ENCODE results near the gene MST1.

Gene MST1

GRCh38 chr3:49654955-49655556 is 34.2 kb downstream of the MST1 start:
- DNase-seq: no peak

DNA sequence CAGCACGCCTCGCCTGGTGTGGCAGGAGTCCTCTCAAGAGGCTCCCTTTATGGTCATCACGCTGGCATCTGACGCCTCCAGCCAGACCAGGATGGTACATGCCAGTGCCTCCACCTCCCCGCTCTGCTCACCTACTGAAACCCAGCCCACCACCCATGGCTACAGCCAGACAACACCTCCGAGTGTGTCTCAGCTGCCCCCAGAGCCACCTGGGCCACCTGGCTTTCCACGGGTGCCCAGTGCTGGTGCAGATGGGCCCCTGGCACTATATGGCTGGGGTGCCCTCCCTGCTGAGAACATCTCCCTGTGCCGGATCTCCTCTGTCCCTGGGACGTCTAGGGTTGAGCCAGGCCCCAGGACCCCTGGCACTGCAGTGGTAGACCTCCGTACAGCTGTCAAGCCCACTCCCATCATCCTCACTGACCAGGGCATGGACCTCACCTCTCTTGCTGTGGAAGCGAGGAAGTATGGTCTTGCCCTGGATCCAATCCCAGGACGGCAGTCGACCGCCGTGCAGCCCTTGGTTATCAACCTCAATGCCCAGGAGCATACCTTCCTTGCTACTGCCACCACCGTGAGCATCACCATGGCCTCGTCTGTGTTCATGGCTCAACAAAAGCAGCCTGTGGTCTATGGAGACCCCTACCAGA is 35.0 kb downstream of the MST1 start:
- DNase-seq: no peak

- DNase-seq: no peak
These were observed 35.7 kb downstream of the MST1 start for GRCh38 chr3:49653621-49654020.

DNA sequence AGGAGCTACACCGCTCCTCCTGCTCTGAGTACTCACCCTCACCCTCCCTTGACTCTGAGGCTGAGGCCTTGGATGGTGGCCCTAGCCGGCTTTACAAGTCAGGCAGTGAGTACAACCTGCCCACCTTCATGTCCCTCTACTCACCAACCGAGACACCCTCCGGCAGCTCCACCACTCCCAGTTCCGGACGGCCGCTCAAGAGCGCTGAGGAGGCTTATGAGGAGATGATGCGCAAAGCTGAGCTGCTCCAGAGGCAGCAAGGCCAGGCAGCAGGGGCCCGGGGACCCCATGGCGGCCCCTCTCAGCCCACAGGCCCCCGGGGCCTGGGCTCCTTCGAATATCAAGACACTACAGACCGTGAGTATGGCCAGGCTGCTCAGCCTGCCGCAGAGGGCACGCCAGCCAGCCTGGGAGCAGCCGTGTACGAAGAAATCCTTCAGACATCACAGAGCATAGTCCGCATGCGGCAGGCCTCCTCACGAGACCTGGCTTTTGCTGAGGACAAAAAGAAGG is 36.3 kb downstream of the MST1 start:
- DNase-seq: no peak

DNA sequence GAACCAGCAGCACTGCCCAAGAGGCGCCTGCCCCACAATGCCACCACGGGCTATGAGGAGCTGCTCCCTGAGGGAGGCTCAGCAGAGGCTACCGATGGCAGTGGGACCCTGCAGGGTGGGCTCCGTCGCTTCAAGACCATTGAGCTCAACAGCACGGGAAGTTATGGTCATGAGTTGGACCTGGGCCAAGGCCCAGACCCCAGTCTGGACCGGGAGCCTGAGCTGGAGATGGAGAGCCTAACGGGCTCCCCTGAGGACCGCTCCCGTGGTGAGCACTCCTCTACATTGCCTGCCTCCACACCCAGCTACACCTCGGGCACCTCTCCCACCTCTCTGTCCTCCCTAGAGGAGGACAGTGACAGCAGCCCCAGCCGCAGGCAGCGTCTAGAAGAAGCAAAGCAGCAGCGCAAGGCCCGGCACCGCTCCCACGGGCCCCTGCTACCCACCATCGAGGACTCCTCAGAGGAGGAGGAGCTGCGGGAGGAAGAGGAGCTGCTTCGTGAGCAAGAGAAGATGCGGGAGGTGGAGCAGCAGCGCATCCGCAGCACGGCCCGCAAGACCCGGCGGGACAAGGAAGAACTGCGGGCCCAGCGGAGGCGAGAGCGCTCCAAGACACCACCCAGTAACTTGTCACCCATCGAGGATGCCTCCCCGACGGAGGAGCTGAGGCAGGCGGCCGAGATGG is 36.9 kb downstream of the MST1 start:
- no peak for DNase-seq

DNA sequence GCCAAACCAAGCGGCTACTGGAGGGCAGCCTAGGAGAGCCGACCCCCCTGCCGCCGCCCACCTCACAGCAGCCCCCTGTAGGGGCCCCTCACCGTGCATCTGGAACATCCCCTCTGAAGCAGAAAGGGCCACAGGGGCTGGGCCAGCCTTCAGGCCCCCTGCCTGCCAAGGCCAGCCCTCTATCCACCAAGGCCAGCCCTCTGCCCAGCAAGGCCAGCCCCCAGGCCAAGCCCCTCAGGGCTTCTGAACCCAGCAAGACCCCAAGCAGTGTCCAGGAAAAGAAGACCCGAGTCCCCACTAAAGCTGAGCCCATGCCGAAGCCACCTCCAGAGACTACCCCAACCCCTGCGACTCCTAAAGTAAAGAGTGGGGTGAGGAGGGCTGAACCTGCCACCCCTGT is 38.6 kb downstream of the MST1 start:
- DNase-seq: no peak

DNA sequence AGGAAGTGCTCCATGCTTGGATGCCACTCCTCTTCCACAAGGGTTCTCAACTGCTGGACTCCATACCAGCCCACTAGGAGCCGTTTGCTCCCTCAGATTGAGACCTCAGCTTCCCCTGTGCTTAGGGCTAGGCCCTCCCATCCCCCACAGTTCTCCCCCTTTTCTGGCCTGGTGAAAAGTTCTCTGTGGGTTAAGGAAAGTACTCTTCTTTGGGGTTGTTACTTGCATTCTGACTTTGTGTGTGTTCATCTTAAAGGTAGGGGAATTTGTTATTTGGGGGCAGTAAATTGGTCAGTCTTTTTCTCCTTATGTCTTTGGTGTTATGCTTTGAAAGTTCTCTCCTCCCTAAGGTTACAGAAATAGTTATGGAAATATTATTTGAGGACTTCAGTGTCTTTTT is 39.1 kb downstream of the MST1 start:
- no peak for DNase-seq

DNA sequence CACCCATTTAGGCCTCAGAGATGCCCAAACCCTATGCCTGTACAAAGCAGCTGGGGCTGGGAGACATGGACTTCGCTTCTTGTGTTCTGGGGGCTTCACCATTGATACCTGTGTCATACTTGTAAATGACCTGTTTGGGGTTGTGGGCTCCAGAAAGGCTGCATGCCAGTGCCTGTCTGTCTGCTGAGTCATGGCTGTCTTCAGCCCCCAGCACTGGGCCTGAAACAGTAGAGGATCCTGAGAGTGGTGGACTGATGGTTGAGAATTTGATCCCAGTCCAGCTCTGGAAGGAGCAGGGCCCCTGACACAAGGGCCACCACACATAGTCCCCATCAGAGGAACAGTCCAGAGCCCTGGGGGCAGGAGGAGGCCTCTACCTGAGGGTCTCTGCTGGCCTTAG is 39.7 kb downstream of the MST1 start:
- no peak for DNase-seq

GRCh38 chr3:49648354-49649019 is 40.8 kb downstream of the MST1 start:
- DNase-seq: no peak

DNA sequence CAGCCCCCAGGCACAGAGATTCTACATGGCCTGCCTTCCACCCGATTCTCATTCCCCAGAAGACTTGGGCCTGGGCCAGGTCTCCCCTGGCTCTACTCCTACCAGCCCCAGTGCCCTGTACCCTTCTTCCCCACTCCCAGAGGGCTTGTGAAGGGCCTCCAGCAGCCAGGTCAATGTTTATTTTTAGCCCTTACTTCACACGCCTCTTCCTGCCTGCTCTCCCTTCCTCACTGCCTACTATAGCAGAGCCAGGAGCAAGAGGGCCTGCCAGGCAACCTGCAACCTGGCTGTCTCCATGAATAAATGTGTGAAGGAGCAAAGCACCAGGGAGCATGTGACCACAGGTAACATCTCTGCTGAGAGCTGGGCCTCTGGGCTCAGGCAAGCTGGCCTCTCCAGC is 41.5 kb downstream of the MST1 start:
- DNase-seq: no peak

DNA sequence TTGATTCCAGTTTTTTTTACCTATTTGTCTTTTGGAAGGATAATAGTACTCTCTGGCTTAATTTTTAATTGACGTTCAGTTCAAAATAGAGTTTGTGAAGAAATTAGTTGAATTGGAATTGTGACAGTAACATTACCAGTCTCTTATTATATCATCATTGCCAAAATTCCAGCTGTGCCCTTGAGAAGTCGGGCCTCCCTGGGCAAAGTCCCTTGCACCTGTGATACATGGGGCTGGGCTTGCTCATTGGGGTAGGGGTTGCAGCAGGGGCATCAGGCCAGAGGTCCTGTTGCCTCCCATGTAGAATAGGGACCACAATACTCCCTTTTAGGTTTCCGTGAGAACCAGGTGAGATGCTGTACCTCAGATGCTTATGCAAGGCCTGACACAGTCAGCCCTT is 43.0 kb downstream of the MST1 start:
- no peak for DNase-seq

- DNase-seq: no peak
These were observed 44.6 kb downstream of the MST1 start for GRCh38 chr3:49644684-49645083.

DNA sequence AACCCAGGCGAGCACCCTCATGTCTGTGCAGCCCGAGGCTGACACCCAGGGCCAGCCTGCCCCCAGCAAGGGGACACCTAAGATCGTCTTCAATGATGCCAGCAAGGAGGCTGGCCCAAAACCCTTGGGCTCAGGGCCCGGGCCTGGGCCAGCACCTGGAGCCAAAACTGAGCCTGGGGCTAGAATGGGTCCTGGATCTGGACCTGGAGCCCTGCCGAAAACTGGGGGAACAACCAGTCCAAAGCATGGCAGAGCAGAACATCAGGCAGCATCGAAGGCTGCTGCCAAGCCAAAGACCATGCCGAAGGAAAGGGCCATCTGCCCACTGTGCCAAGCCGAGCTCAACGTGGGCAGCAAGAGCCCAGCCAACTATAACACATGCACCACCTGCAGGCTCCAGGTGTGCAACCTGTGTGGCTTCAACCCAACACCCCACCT is 46.5 kb downstream of the MST1 start:
- no peak for DNase-seq

GRCh38 chr3:49641921-49642707 is 47.2 kb downstream of the MST1 start:
- no peak for DNase-seq

DNA sequence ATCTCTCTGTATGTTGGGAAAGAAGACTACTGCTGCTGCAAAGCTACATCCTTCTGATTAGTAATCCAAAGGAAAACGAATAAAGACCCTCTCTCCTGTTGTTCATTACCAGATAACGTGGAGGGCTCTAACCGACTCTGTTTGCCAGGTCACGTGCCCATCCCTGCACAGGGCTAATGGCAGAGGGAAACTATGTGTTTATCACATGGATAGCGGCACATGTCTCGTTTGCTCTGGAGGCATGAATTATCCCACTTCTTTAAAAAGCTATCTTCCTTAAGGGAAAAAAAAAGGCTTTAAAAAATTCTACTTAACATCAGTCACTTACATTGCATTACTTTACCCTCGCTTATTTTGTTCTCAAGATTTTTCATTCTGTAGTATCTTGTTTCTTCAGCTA is 48.0 kb downstream of the MST1 start:
- no peak for DNase-seq

- DNase-seq: no peak
These were observed 49.7 kb downstream of the MST1 start for GRCh38 chr3:49639551-49639950.

DNA sequence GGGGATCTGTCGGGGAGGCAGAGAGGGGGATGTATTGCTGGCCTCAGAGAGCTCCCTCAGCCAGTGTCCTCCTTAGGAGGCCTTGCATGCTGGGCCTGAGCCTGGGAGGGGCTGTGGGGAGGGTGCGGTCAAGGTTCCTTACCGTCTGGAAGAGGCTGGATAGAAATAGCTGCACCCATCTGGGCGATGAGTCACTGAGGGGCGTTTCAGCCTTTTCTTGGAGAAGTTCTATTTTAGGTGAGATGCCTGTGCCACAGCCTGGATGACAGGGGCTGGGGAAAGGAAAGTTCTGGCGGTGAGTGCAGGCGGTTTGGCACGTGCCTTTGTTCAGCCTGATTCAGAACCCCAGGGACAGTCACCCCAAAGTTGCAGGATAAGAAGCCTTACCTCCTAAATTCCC is 50.8 kb downstream of the MST1 start:
- DNase-seq: no peak

GRCh38 chr3:49636883-49637609 is 52.2 kb downstream of the MST1 start:
- no peak for DNase-seq

- DNase-seq: no peak
These were observed 54.5 kb downstream of the MST1 start for GRCh38 chr3:49634736-49635135.
